T-helper 2 cell (primary cell): ENCODE measurements around the gene TNNT1.
"Not testable (repeated sequence)": the region's sequence is repeated elsewhere in the genome, so short reads cannot be mapped to it uniquely, and the experiment has no call there.

ENCODE experiments used
- DNase-seq, 5 experiments: peaks; one replicate each; pipeline versions ENCODE4 v3.0.0 to v3.0.0-alpha.2; 2012 to 2022
- total RNA-seq, 2 donors: gene quantifications; one replicate each; lab custom pipeline; 2026; lab: John Stamatoyannopoulos, UW

The TNNT1 gene
- total RNA-seq = 0 to 1.4 reads per million in 2 donors

GRCh38 chr19:55149078-55150003 lies at the start of gene TNNT1:
TSS of gene TNNT1 (minus strand) at chr19:55149206. CDS start at chr19:55147157, 2,049 bp downstream.
- DNase-seq = no peak

GRCh38 chr19:55198651-55199050 lies 49.6 kb upstream of the TNNT1 start:
- DNase-seq = no peak

GRCh38 chr19:55197528-55197927 lies 48.5 kb upstream of the TNNT1 start:
- peak in 1 of 5 experiments; percentile 18 for DNase-seq

- DNase-seq = no peak
Measured at GRCh38 chr19:55196803-55197202, 47.8 kb upstream of the TNNT1 start.

GRCh38 chr19:55193481-55193880 lies 44.5 kb upstream of the TNNT1 start:
- no peak for DNase-seq

- no peak for DNase-seq
Measured at GRCh38 chr19:55189403-55189835, 40.4 kb upstream of the TNNT1 start.

- no peak for DNase-seq
Measured at GRCh38 chr19:55188625-55189024, 39.6 kb upstream of the TNNT1 start.

- DNase-seq = no peak
Measured at GRCh38 chr19:55186080-55186479, 37.1 kb upstream of the TNNT1 start.

GRCh38 chr19:55181740-55182139 lies 32.7 kb upstream of the TNNT1 start:
- no peak for DNase-seq

- peak; percentile 26 to 54 (median 47) for DNase-seq
Measured at GRCh38 chr19:55179606-55180484, 30.8 kb upstream of the TNNT1 start, which contains the start of gene SYT5. TSS of gene SYT5 (minus strand) at chr19:55180289. CDS start at chr19:55179041, 1,248 bp downstream.

- peak; percentile 85 to 95 (median 93) for DNase-seq
Measured at GRCh38 chr19:55178781-55179599, 30.0 kb upstream of the TNNT1 start.

- peak in 1 of 5 experiments; percentile 49 for DNase-seq
Measured at GRCh38 chr19:55176076-55176475, 27.1 kb upstream of the TNNT1 start.

- DNase-seq = no peak
Measured at GRCh38 chr19:55175117-55175867, 26.3 kb upstream of the TNNT1 start.

- no peak for DNase-seq
Measured at GRCh38 chr19:55174425-55175116, 25.6 kb upstream of the TNNT1 start.

- no peak for DNase-seq
Measured at GRCh38 chr19:55173714-55174409, 24.9 kb upstream of the TNNT1 start.

- DNase-seq = no peak
Measured at GRCh38 chr19:55173186-55173713, 24.2 kb upstream of the TNNT1 start.

- DNase-seq = no peak
Measured at GRCh38 chr19:55172741-55173140, 23.7 kb upstream of the TNNT1 start.

GRCh38 chr19:55172318-55172717 lies 23.3 kb upstream of the TNNT1 start:
- DNase-seq = not testable (repeated sequence)

- DNase-seq = no peak
Measured at GRCh38 chr19:55171440-55171839, 22.4 kb upstream of the TNNT1 start.

GRCh38 chr19:55169136-55169535 lies 20.1 kb upstream of the TNNT1 start:
- DNase-seq = no peak
